Glomerular endothelial cell (primary cell): ENCODE measurements around the gene TTC28. TPM values are rescaled to one million over a fixed set of nuclear protein-coding genes. Genes with fewer than 3 reads are reported as not detected.
"Not testable (repeated sequence)": the region's sequence is repeated elsewhere in the genome, so short reads cannot be mapped to it uniquely, and the experiment has no call there.

ENCODE experiments used
- DNase-seq: peaks from one replicate; pipeline ENCODE4 v3.0.0-alpha.2; 2011; ENCODE audit warnings: low read depth, low spot score; ENCODE audit errors: extremely low read depth
- total RNA-seq: library from RNA; depleted of rRNA; stranded (reverse); fragments of >200 nt; gene quantifications from 2 replicates; pipeline ENCODE4 v1.2.3, GENCODE V29; 2015

Gene TTC28
- total RNA-seq, 1 donor from 2014 or later, result 66.5 TPM

GRCh38 chr22:28505416-28506149 lies 174.1 kb downstream of the TTC28 start:
- DNase-seq, result no peak

- DNase-seq, result no peak
These were observed 179.6 kb downstream of the TTC28 start for GRCh38 chr22:28500006-28500405.

- DNase-seq, result no peak
These were observed 181.6 kb downstream of the TTC28 start for GRCh38 chr22:28498044-28498443.

- no peak for DNase-seq
These were observed 182.5 kb downstream of the TTC28 start for GRCh38 chr22:28497188-28497587.

GRCh38 chr22:28491289-28491688 lies 188.4 kb downstream of the TTC28 start:
- not testable (repeated sequence) for DNase-seq

- DNase-seq, result no peak
These were observed 190.8 kb downstream of the TTC28 start for GRCh38 chr22:28488825-28489224.

- no peak for DNase-seq
These were observed 195.0 kb downstream of the TTC28 start for GRCh38 chr22:28484662-28485061.

- DNase-seq, result no peak
These were observed 197.9 kb downstream of the TTC28 start for GRCh38 chr22:28481725-28482124.

- no peak for DNase-seq
These were observed 199.5 kb downstream of the TTC28 start for GRCh38 chr22:28480000-28480715.

GRCh38 chr22:28478564-28478963 lies 201.1 kb downstream of the TTC28 start:
- no peak for DNase-seq

GRCh38 chr22:28477556-28477955 lies 202.1 kb downstream of the TTC28 start:
- no peak for DNase-seq

- no peak for DNase-seq
These were observed 205.3 kb downstream of the TTC28 start for GRCh38 chr22:28474330-28474729.

- DNase-seq, result no peak
These were observed 206.4 kb downstream of the TTC28 start for GRCh38 chr22:28473258-28473657.

GRCh38 chr22:28467055-28467454 lies 212.6 kb downstream of the TTC28 start:
- DNase-seq, result not testable (repeated sequence)

GRCh38 chr22:28466399-28466798 lies 213.2 kb downstream of the TTC28 start:
- DNase-seq, result no peak

GRCh38 chr22:28465841-28466240 lies 213.8 kb downstream of the TTC28 start:
- DNase-seq, result no peak

GRCh38 chr22:28464127-28464526 lies 215.5 kb downstream of the TTC28 start:
- DNase-seq, result no peak

- DNase-seq, result not testable (repeated sequence)
These were observed 216.2 kb downstream of the TTC28 start for GRCh38 chr22:28463408-28463807.

- no peak for DNase-seq
These were observed 216.7 kb downstream of the TTC28 start for GRCh38 chr22:28462901-28463300.

GRCh38 chr22:28462041-28462440 lies 217.6 kb downstream of the TTC28 start:
- DNase-seq, result no peak

GRCh38 chr22:28454431-28455064 lies 225.1 kb downstream of the TTC28 start:
- DNase-seq, result no peak

GRCh38 chr22:28450109-28450508 lies 229.5 kb downstream of the TTC28 start:
- DNase-seq, result no peak
